HTERT RPE-1 (cell line): ENCODE data around the gene ZNF853.
"Not testable (repeated sequence)": the region's sequence is repeated elsewhere in the genome, so short reads cannot be mapped to it uniquely, and the experiment has no call there.

Experiments
- in situ Hi-C: fragments of 300-500 bp; cut with MboI; formaldehyde crosslinking; loops from 4 replicates; pipeline ENCODE4 v1.14.3; 2020; ENCODE audit warnings: low sequenced_read_pairs

Gene ZNF853

DNA sequence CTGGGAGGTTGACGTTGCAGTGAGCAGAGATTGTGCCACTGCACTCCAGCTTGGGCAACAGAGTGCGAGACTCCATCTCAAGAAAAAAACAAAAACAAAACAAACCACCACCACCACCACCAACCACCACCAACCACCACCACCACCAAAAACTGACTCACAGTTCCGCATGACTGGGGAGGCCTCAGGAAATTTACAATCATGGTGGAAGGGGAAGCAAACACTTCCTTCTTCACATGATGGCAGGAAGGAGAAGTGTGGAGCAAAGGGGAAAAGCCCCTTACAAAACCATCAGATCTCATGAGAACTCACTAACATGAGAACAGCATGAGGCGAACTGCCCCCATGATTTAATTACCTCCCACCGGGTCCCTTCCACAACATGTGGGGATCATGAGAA, 19.6 kb downstream of the ZNF853 start:
- in situ Hi-C loops, result not testable (repeated sequence)

DNA sequence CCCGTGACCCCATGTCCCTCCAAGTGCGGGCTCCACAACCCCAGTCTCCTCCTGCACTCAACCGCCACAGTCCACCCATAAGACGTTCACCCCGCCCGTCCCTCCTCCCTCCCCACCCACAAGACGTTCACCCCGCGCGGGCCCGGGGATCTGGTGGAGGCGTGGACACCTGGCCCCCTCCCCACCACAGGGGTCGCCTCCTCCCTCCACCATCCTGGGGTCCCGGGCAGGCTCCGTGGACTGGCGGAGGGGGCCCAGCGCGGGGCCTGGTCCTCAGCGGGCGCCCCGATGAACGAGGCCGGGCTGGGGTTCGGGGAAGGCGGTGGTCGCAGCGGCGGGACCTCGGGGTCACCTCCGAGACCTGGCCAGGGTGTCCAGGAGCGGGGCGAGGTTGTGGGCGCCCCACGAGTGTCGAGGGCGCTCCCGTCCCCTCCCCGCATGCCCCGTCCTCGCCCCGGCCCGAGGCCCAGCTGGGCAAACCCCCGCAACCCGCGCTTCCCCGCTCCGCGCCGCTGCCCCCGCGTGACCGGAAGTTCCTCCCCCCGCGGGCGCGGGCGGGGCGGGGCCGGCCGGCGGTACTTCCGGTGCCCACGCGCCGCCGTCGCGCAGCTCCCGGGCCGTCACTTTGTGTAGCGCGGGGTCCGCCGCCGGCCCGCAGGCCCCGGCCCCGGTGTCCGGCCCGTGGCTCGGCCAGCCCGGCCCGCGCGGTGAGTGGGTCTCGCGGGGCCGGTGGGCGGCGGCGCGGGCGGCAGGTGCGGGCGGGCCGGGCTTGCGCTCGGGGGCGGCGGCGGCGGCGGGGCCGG, 21.5 kb downstream of the ZNF853 start, which contains the start of gene ZNF316:
Gene ZNF316, plus strand, starts transcription at position 578 of the 803 bp plus-strand sequence. CDS start 5,092 bp downstream, outside the sequence.
- in situ Hi-C loops, result no loop called here

GRCh38 chr7:6637544-6638229, 22.3 kb downstream of the ZNF853 start:
- in situ Hi-C loops, result no loop called here

DNA sequence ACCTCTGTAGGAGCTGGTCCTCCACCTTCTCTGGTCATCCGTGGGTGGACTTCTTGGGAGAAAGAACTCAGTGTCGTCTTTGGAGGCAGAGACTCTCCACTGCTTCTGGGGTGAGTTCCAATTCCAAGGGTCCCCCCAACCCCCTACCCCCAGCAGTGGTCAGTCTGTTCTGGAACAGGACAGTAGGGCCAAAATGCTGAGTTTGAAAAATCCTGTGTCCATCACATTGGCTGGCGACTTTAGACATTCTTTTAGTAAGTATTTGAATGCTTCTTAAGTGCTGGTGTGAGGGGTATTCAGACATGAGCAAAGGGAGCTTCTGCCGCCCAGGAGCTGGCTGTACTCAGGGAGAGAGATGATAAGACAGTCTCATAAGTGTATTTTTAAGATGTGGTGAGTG, 23.6 kb downstream of the ZNF853 start:
- in situ Hi-C loops, result no loop called here

DNA sequence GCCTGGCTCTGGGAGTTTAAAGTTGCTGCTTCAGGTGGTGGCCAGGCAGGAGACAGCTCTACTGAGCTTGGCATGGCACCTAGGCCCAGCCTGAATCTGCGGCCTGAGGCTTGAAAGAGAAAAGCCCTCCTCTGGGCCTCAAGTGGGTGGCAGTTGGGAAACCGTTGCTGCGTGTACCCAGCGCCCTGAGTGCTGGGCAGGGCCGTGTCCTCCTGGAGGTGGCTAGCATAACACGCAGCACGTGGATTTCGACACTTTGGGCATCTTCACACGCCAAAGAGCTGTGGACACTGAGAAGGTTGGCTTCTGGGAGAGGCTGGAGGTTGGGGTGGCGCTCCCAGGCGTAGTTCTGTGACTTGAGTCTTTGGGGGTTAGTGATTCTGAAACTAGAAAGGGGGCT, 24.2 kb downstream of the ZNF853 start:
- in situ Hi-C loops, result no loop called here

GRCh38 chr7:6640246-6640721, 24.9 kb downstream of the ZNF853 start:
- in situ Hi-C loops, result no loop called here

GRCh38 chr7:6641305-6642035, 26.1 kb downstream of the ZNF853 start:
- in situ Hi-C loops, result no loop called here

DNA sequence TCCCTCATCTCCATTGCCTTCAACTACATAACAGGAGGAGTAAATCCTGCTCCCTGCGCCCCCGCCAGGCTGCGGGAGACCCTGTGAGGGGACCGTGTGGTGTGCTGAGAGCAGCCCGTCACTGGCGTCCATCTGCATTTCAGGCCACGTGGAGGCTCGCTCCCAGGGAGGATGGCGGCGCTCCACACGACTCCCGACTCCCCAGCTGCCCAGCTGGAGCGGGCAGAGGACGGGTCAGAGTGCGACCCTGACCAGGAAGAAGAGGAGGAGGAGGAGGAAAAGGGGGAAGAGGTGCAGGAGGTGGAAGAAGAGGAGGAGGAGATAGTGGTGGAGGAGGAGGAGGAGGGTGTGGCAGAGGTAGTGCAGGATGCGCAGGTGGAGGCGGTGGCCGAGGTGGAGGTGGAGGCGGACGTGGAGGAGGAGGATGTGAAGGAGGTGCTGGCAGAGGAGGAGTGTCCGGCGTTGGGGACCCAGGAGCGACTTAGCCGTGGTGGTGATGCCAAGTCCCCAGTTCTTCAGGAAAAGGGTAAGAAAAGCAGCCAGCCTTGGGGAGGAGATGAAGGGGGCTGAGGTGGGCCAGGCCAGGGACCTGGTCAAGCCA, 26.9 kb downstream of the ZNF853 start:
- in situ Hi-C loops, result no loop called here

GRCh38 chr7:6642861-6643640, 27.6 kb downstream of the ZNF853 start:
- in situ Hi-C loops, result no loop called here

GRCh38 chr7:6643915-6644625, 28.7 kb downstream of the ZNF853 start:
- in situ Hi-C loops, result no loop called here

DNA sequence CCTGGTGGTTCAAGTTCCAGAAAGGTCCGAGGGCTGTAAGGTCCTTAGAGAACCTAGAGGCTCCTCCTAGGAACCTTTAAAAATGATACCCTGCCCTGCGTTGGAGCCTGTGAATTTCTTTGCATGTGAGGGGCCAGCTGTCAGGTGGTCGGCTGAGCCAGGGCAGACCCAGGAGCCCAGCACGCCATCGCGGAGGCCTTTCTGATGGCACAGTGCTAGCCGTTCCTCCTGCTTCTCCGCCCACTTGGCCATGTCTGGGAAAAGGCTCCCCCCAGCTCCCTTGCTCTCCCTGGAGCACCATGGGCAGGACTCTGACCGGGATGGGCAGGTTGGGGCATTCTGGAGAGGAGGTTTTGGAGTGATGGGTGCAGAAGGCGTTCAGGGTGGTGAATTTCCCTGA, 29.3 kb downstream of the ZNF853 start:
- in situ Hi-C loops, result no loop called here

- in situ Hi-C loops, result no loop called here
Observed at GRCh38 chr7:6646465-6646864, 31.1 kb downstream of the ZNF853 start.

GRCh38 chr7:6647080-6647479, 31.7 kb downstream of the ZNF853 start:
- in situ Hi-C loops, result no loop called here

DNA sequence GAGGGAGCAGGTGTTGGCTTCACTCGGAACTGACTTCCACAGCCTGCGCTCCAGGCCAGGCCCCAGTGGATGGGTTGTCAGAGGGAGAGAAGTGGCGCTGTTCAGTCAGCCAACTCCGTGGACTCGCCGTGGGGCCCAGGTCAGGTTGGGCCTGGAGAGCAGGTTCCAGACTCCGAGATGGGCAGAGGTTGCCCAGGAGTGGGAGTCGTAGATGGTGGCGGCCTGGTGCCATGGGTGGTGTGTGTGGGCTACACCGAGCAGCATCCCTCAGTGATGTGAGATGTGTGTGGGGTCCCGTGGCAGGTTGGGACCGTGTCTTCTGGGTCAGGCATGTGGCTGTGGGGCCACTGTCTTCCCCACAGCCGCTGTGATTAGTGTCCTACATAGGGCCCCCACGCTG, 32.1 kb downstream of the ZNF853 start:
- in situ Hi-C loops, result no loop called here

DNA sequence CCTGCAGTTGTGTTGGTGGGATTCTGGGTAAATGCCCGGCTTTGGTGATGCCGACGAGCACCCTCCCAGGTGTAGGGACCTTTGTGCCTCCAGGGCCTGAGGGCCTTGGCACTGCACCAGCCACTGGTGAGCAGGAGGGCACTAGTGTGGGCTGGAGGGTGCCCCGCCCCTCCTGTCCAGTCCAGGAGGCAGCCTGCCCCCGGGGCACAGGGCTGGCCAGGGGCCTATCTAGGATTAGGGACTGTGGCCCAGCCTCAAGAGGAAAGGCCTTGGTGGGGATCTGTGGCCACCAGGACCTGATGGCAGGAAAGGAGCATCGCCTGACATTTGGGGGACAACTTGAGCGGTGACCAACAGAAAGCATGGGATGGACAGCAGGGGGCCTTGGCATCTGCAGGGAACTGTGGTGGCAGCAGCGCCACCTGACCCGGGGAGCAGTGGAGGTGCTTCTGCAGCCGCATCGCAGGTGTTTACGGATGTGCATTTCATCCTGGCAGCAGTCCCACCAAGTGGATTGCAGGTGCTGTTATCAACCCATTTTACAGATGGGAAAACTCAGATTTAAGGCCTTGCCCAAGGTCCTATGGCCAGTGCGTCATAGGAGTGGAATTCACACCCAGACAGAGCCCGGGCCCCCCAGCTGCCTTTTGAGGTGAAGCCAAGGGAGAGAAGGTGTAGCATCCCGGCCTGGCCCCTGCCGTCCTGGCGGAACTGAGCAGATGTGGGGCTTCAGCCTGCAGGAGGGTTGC, 32.8 kb downstream of the ZNF853 start:
- in situ Hi-C loops, result no loop called here

GRCh38 chr7:6648815-6649104, 33.4 kb downstream of the ZNF853 start:
- in situ Hi-C loops, result no loop called here

DNA sequence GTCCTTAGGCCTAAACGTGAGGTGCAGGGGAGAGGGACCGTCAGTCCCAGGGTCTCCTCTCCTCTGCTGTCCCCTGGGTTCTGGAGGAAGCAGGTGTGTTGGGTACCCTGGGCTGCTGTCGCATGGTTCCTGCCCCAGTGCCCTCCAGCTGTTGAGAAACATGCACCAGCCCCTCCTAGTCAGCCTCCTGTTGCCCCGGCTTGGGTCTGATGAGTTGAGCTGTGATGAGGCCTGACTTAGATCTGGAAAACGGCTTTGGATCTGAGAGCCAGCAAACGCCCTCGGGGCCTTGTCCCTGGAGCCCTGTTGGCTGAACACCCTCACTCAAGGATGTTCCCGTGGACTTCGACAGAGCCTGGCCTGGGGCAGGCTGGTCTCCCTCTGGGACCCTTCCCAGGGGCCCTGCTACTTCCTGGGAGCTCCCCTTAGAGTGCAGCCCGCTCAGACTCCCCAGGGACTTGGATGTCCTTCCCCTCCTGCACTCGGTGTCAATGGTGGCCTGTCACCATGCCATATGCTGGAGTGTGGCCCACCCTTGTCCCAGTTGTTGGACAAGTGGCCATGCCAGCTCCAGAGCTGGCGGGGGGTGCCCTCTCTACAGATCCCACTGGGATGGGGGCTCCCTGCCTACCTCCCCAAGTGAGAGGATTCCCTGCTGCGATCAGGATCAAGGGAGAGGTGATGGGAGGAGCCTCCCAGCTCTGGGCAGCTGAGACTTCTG, 34.0 kb downstream of the ZNF853 start:
- in situ Hi-C loops, result no loop called here

GRCh38 chr7:6650086-6650485, 34.7 kb downstream of the ZNF853 start:
- in situ Hi-C loops, result no loop called here
